Calu3 (cell line): ENCODE data around the gene ACBD5. TPM values are rescaled to one million over a fixed set of nuclear protein-coding genes. Genes with fewer than 3 reads are reported as not detected.
"Not testable (repeated sequence)": the region's sequence is repeated elsewhere in the genome, so short reads cannot be mapped to it uniquely, and the experiment has no call there.

Experiments used
- Bru-seq: library from RNA; stranded (reverse); fragments of 400-500 nt; gene quantifications from one replicate; lab custom pipeline; 2021; lab: Mats Ljungman, UMichigan
- BruChase-seq, 2 experiments: library from RNA; stranded (reverse); fragments of 400-500 nt; gene quantifications; one replicate each; lab custom pipeline; 2021; lab: Mats Ljungman, UMichigan
- BruUV-seq: library from RNA; stranded (reverse); fragments of 400-500 nt; replicated peaks from 2 replicates; lab custom pipeline; 2021; lab: Mats Ljungman, UMichigan
- CTCF ChIA-PET: fragments of 300-600 bp; sonication (Branson Sonifier 250); formaldehyde crosslinking; loops from one replicate; lab custom pipeline; 2022; ENCODE audit warnings: antibody characterized with exemption; lab: Charles Lee
- DNase-seq: peaks from one replicate; pipeline ENCODE4 v3.0.0; 2022
- H3K27ac Mint-ChIP-seq: one replicate; pipeline ENCODE4 v1.8.0; 2022; ENCODE audit warnings: mixed read lengths; ENCODE audit not compliant: unreplicated experiment
- H3K27me3 Mint-ChIP-seq: one replicate; pipeline ENCODE4 v1.8.0; 2022; ENCODE audit warnings: mixed read lengths; ENCODE audit not compliant: unreplicated experiment
- H3K36me3 Mint-ChIP-seq: one replicate; pipeline ENCODE4 v1.8.0; 2022; ENCODE audit warnings: mild to moderate bottlenecking, moderate library complexity, mixed read lengths; ENCODE audit not compliant: insufficient read depth, unreplicated experiment
- H3K4me1 Mint-ChIP-seq: one replicate; pipeline ENCODE4 v1.8.0; 2022; ENCODE audit warnings: mild to moderate bottlenecking, low read depth, mixed read lengths; ENCODE audit not compliant: unreplicated experiment
- H3K4me3 Mint-ChIP-seq: one replicate; pipeline ENCODE4 v1.8.0; 2022; ENCODE audit warnings: mild to moderate bottlenecking, low read depth, moderate library complexity, mixed read lengths; ENCODE audit not compliant: unreplicated experiment
- H3K9me3 Mint-ChIP-seq: one replicate; pipeline ENCODE4 v1.8.0; 2022; ENCODE audit warnings: low read depth, mixed read lengths; ENCODE audit not compliant: unreplicated experiment
- CTCF ChIP-seq: fragments of 200-600 bp; IDR thresholded peaks from one replicate; pipeline ENCODE4 v1.8.0; 2022; ENCODE audit warnings: antibody characterized with exemption; ENCODE audit not compliant: unreplicated experiment
- intact Hi-C: fragments of 100-400 bp; cut with micrococcal nuclease; formaldehyde crosslinking; loops from one replicate; pipeline ENCODE4 v1.10.0; 2022; ENCODE audit not compliant: unreplicated experiment
- long read RNA-seq: library from polyadenylated mRNA; stranded (forward); transcript quantifications from one replicate; pipeline ENCODE4 v2.0.0, GENCODE V29; 2022
- total RNA-seq: library from RNA; stranded (reverse); gene quantifications from 2 replicates; pipeline ENCODE4 v1.2.3, GENCODE V29; 2022

The ACBD5 gene, protein sequence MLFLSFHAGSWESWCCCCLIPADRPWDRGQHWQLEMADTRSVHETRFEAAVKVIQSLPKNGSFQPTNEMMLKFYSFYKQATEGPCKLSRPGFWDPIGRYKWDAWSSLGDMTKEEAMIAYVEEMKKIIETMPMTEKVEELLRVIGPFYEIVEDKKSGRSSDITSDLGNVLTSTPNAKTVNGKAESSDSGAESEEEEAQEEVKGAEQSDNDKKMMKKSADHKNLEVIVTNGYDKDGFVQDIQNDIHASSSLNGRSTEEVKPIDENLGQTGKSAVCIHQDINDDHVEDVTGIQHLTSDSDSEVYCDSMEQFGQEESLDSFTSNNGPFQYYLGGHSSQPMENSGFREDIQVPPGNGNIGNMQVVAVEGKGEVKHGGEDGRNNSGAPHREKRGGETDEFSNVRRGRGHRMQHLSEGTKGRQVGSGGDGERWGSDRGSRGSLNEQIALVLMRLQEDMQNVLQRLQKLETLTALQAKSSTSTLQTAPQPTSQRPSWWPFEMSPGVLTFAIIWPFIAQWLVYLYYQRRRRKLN
- total RNA-seq: 34.1 and 38.6 TPM in 2 replicates
- percentile 70 among the genes with signal in this experiment for Bru-seq, nascent RNA
- BruChase-seq, experiment 1, labeled RNA remaining after a 6-hour chase: percentile 81 among the genes with signal in this experiment
- BruChase-seq, experiment 2, labeled RNA remaining after a 2-hour chase: percentile 74 among the genes with signal in this experiment
- long read RNA-seq, full-length matches to known transcripts: 25 of 50 reads
- long read RNA-seq, partial matches to known transcripts: 7 of 50 reads
- long read RNA-seq, other reads (novel, unspliced or antisense): 18 of 50 reads

GRCh38 chr10:27240212-27241009 lies at the start of gene ACBD5:
Gene ACBD5, minus strand, starts transcription at chr10:27240797. Its CDS starts 109 bp downstream, at chr10:27240688.
- no peaks in the 10 kb centered on the region for H3K27me3 Mint-ChIP-seq
- H3K27ac Mint-ChIP-seq: peak within 1 kb of the TSS; percentile 91
- intact Hi-C loops: no loop called here
- peak within 1 kb of the TSS; percentile 86 for H3K4me3 Mint-ChIP-seq
- peak; percentile 76 for DNase-seq
- no TSS peak for BruUV-seq
- peaks cover 53% of the 10 kb centered on the region for H3K36me3 Mint-ChIP-seq
- no peak for TF ChIP-seq CTCF
- CTCF ChIA-PET: no interaction called here
- H3K9me3 Mint-ChIP-seq: no peaks in the 10 kb centered on the region
- peaks cover 33% of the 10 kb centered on the region for H3K4me1 Mint-ChIP-seq

- Mint-ChIP-seq H3K4me3 (no peak overlapping the region), H3K27ac (no peak overlapping the region), H3K27me3 (no peaks in the 10 kb centered on the region), H3K4me1 (peaks cover 11% of the 10 kb centered on the region), H3K9me3 (no peaks in the 10 kb centered on the region), H3K36me3 (no peaks in the 10 kb centered on the region)
- no peak for TF ChIP-seq CTCF
- CTCF ChIA-PET: interaction anchor here (0.6 kb wide), 1 partner anchor 27 kb away, joined by 3 read pairs; no protein-coding TSS in a partner anchor
- BruUV-seq: no TSS peak
- intact Hi-C loops: loop anchor here (2.0 kb wide), 1 partner anchor 60 kb away; no protein-coding TSS in a partner anchor
- DNase-seq: peak; percentile 36
These were observed 44.5 kb upstream of the ACBD5 start for GRCh38 chr10:27285093-27285492.

- TF ChIP-seq CTCF: no peak
- no peak overlapping the region for H3K4me3 Mint-ChIP-seq
- no peak for DNase-seq
- CTCF ChIA-PET: no interaction called here
- no TSS peak for BruUV-seq
- intact Hi-C loops: no loop called here
- H3K4me1 Mint-ChIP-seq: no peaks in the 10 kb centered on the region
- H3K27me3 Mint-ChIP-seq: no peaks in the 10 kb centered on the region
- H3K27ac Mint-ChIP-seq: no peak overlapping the region
- peaks cover 5% of the 10 kb centered on the region for H3K9me3 Mint-ChIP-seq
- H3K36me3 Mint-ChIP-seq: no peaks in the 10 kb centered on the region
These were observed 36.0 kb upstream of the ACBD5 start for GRCh38 chr10:27276581-27276980.

DNA sequence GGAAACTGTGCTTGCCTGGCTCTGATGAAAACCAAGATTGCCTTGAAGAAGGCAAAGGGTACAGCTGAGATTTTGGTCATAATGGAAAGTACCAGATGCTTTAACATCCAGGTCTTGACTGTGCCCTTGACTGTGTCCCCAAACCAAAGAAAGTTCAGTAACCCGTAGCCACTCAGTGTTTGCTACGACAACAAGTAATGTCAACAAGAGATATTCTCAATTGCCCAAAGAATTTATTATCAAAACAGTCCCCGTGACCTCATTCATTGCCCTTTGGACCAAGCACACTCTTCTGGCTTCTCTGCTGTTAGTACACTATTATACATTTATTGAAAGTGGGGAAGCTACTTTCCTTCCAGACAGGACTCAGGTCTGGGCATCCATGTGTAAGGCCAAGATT lies 25.4 kb upstream of the ACBD5 start:
- H3K9me3 Mint-ChIP-seq, H3K4me1 Mint-ChIP-seq, DNase-seq, CTCF ChIA-PET, H3K27ac Mint-ChIP-seq, H3K36me3 Mint-ChIP-seq, BruUV-seq, H3K27me3 Mint-ChIP-seq, intact Hi-C loops, H3K4me3 Mint-ChIP-seq: not testable (repeated sequence)

GRCh38 chr10:27262788-27263187 lies 22.2 kb upstream of the ACBD5 start:
- peaks cover 22% of the 10 kb centered on the region for H3K27me3 Mint-ChIP-seq
- H3K9me3 Mint-ChIP-seq, CTCF ChIA-PET, BruUV-seq, H3K27ac Mint-ChIP-seq, H3K4me3 Mint-ChIP-seq, H3K4me1 Mint-ChIP-seq, intact Hi-C loops, DNase-seq: not testable (repeated sequence)
- peaks cover 14% of the 10 kb centered on the region for H3K36me3 Mint-ChIP-seq
